Measurements from ENCODE around the gene HCN2. TPM values are rescaled to one million over a fixed set of nuclear protein-coding genes. Genes with fewer than 3 reads are reported as not detected.
A peak's percentile ranks its signal among the peaks of the same experiment; 100 is the strongest.

HCN2 gene
- total RNA-seq, 2 experiments from 2014 or later, result 0.67 to 0.75 TPM

- Mint-ChIP-seq H3K4me1 (no peaks in the 10 kb centered on the region), H3K9me3 (ENCODE audit: low read depth) (no peaks in the 10 kb centered on the region), H3K4me3 (no peak overlapping the region), H3K27me3 (no peaks in the 10 kb centered on the region), H3K36me3 (no peaks in the 10 kb centered on the region), H3K27ac (no peak overlapping the region)
- CTCF ChIA-PET, result no interaction called here
- ATAC-seq, result no peak
- no peak for DNase-seq
These were observed 30.8 kb upstream of the HCN2 start for GRCh38 chr19:558770-559439.

GRCh38 chr19:560121-560520 lies 29.6 kb upstream of the HCN2 start:
- ATAC-seq (no peak), DNase-seq (no peak)
- CTCF ChIA-PET, result interaction anchor here (0.7 kb wide), 1 partner anchor 20 kb away, joined by 3 read pairs; no protein-coding TSS in a partner anchor
- Mint-ChIP-seq H3K9me3 (ENCODE audit: low read depth) (no peaks in the 10 kb centered on the region), H3K27me3 (no peaks in the 10 kb centered on the region), H3K36me3 (no peaks in the 10 kb centered on the region), H3K4me1 (no peaks in the 10 kb centered on the region), H3K4me3 (no peak overlapping the region), H3K27ac (no peak overlapping the region)

DNA sequence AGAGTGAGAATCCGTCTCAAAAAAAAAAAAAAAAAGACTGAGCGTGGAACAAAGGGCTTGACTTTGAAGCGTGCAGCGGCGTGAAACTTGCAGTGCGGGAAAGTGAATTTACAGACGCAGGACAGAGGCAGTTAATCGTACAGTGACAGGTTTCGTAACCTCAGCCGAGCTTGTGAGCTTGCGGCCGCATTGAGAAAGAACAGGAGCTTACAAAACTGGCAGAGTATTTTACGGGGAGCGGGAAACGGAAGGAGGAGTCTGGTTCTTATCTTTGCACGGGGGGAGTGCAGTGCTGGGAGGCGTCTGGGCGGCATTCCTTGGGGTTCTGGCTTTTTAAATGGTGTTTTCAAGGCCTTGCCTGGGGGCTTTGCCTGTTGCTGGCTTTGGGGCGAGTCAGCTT lies 23.3 kb upstream of the HCN2 start:
- DNase-seq (no peak), ATAC-seq (no peak)
- H3K27ac Mint-ChIP-seq, result no peak overlapping the region
- no peaks in the 10 kb centered on the region for H3K9me3 Mint-ChIP-seq (ENCODE audit: low read depth)
- CTCF ChIA-PET, result interaction anchor here (0.6 to 0.8 kb wide), 2 partner anchors 15 to 34 kb away, joined by 3 read pairs; partner anchors contain the start of gene CDC34
- H3K36me3 Mint-ChIP-seq, result peaks cover 2% of the 10 kb centered on the region
- H3K4me1 Mint-ChIP-seq, result peaks cover 9% of the 10 kb centered on the region
- H3K4me3 Mint-ChIP-seq, result no peak overlapping the region
- H3K27me3 Mint-ChIP-seq, result no peaks in the 10 kb centered on the region

GRCh38 chr19:566844-567243 lies 22.8 kb upstream of the HCN2 start:
- peaks cover 2% of the 10 kb centered on the region for H3K36me3 Mint-ChIP-seq
- H3K27me3 Mint-ChIP-seq, result no peaks in the 10 kb centered on the region
- peaks cover 10% of the 10 kb centered on the region for H3K4me1 Mint-ChIP-seq
- H3K4me3 Mint-ChIP-seq, result no peak overlapping the region
- ATAC-seq (no peak), DNase-seq (no peak)
- CTCF ChIA-PET, result interaction anchor here (0.6 kb wide), 1 partner anchor 35 kb away, joined by 3 read pairs; the partner anchor contains the start of gene CDC34
- no peak overlapping the region for H3K27ac Mint-ChIP-seq
- no peaks in the 10 kb centered on the region for H3K9me3 Mint-ChIP-seq (ENCODE audit: low read depth)

- no peak for DNase-seq
- Mint-ChIP-seq H3K4me3 (no peak overlapping the region), H3K9me3 (ENCODE audit: low read depth) (no peaks in the 10 kb centered on the region), H3K27me3 (no peaks in the 10 kb centered on the region), H3K4me1 (peaks cover 12% of the 10 kb centered on the region), H3K36me3 (peaks cover 2% of the 10 kb centered on the region), H3K27ac (no peak overlapping the region)
- CTCF ChIA-PET, result no interaction called here
- ATAC-seq, result no peak
These were observed 22.3 kb upstream of the HCN2 start for GRCh38 chr19:567296-567900.

DNA sequence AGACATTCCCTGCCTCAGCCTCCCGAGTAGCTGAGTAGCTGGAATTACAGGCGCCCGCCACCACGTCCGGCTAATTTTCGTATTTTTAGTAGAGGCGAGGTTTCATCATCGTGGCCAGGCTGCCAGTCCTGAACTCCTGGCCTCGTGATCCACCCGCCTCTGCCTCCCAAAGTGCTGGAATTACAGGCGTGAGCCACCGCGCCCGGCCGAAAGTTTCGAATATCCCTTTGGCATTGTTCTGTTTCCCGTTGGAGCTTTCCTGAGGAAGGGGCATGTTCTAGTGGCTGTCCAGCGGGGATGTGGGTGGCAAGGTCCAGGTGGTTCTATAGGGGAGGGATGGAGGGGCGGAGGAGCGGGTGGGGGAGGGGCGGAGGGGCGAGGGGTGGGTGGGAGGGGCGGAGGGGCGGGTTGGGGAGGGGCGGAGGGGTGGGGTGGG lies 19.4 kb upstream of the HCN2 start:
- H3K4me1 Mint-ChIP-seq, result peaks cover 29% of the 10 kb centered on the region
- H3K27me3 Mint-ChIP-seq, result no peaks in the 10 kb centered on the region
- DNase-seq (no peak), ATAC-seq (no peak)
- CTCF ChIA-PET, result interaction anchor here (2.2 kb wide), 1 partner anchor 38 kb away, joined by 7 read pairs; the partner anchor contains the start of gene CDC34
- H3K27ac Mint-ChIP-seq, result no peak overlapping the region
- H3K9me3 Mint-ChIP-seq (ENCODE audit: low read depth), result no peaks in the 10 kb centered on the region
- peaks cover 4% of the 10 kb centered on the region for H3K36me3 Mint-ChIP-seq
- no peak overlapping the region for H3K4me3 Mint-ChIP-seq

- Mint-ChIP-seq H3K36me3 (peaks cover 4% of the 10 kb centered on the region), H3K9me3 (ENCODE audit: low read depth) (no peaks in the 10 kb centered on the region), H3K4me3 (peak overlapping the region; percentile 81), H3K27me3 (no peaks in the 10 kb centered on the region), H3K27ac (peak overlapping the region; percentile 87), H3K4me1 (peaks cover 34% of the 10 kb centered on the region)
- peak; percentile 19 for ATAC-seq
- CTCF ChIA-PET, result interaction anchor here (1.0 to 2.2 kb wide), 4 partner anchors 13 to 115 kb away, joined by 3 to 7 read pairs (median 6); no protein-coding TSS in a partner anchor
- peak; percentile 70 for DNase-seq
These were observed 18.6 kb upstream of the HCN2 start for GRCh38 chr19:570937-571565.

GRCh38 chr19:571566-571974 lies 18.1 kb upstream of the HCN2 start:
- Mint-ChIP-seq H3K4me1 (peaks cover 37% of the 10 kb centered on the region), H3K36me3 (peaks cover 4% of the 10 kb centered on the region), H3K4me3 (peak overlapping the region; percentile 81), H3K27me3 (no peaks in the 10 kb centered on the region), H3K27ac (peak overlapping the region; percentile 87), H3K9me3 (ENCODE audit: low read depth) (no peaks in the 10 kb centered on the region)
- DNase-seq (no peak), ATAC-seq (no peak)
- CTCF ChIA-PET, result interaction anchor here (1.0 to 2.2 kb wide), 4 partner anchors 13 to 115 kb away, joined by 3 to 7 read pairs (median 6); no protein-coding TSS in a partner anchor

GRCh38 chr19:572140-572742 lies 17.4 kb upstream of the HCN2 start, which contains the start of gene BSG:
Gene BSG (plus strand): TSS chr19:572596. CDS start chr19:572635, 39 bp downstream.
- no peaks in the 10 kb centered on the region for H3K27me3 Mint-ChIP-seq
- DNase-seq (peak; percentile 99), ATAC-seq (peak; percentile 84)
- H3K4me3 Mint-ChIP-seq, result peak within 1 kb of the TSS; percentile 81
- CTCF ChIA-PET, result interaction anchor here (1.0 to 2.2 kb wide), 4 partner anchors 12 to 114 kb away, joined by 3 to 7 read pairs (median 6); no protein-coding TSS in a partner anchor
- H3K36me3 Mint-ChIP-seq, result peaks cover 3% of the 10 kb centered on the region
- H3K27ac Mint-ChIP-seq, result peak within 1 kb of the TSS; percentile 87
- peaks cover 39% of the 10 kb centered on the region for H3K4me1 Mint-ChIP-seq
- H3K9me3 Mint-ChIP-seq (ENCODE audit: low read depth), result no peaks in the 10 kb centered on the region

DNA sequence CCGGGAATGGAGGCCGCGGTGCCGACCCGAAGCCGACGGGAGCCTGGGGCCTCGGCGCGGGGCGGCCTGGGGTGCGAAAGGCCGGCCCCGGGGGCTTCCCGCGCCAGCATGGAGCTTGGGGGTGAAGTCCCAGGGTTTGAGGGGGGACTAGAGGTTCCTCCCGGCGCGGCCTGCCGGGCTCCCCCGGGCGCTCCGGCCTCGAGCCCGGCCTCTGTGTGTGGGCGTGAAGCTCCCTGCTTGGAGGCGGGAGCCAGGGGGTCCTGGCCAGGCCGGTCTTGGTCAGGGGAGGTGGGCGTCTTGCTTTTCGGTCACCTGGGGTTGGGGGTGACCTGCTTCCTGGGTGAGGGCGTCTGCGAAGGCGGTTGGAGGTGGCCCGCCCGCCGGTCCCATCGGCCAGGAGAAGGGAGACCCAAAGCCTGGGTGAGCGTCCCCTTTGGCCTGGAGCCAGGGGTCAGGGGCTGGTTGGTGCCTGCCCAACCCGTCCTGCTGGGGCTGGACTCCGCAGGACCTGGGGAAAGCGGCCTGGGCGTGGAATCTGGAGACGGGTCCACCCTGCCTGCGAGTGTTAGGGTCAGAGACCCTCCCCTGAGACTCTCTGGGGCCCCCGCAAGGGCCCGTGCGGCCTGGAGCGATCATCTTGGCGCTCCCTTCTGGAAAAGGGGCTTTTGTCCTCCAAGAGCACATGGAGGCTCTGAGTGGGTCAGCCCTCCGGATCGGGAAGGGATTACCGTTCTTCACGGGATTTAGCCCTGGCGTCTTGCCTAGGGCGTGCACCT lies 16.8 kb upstream of the HCN2 start:
- Mint-ChIP-seq H3K27me3 (no peaks in the 10 kb centered on the region), H3K27ac (peak overlapping the region; percentile 85), H3K4me1 (peaks cover 39% of the 10 kb centered on the region), H3K9me3 (ENCODE audit: low read depth) (no peaks in the 10 kb centered on the region), H3K4me3 (peak overlapping the region; percentile 81), H3K36me3 (peaks cover 3% of the 10 kb centered on the region)
- CTCF ChIA-PET, result interaction anchor here (1.9 to 2.2 kb wide), 2 partner anchors 11 to 40 kb away, joined by 7 read pairs; no protein-coding TSS in a partner anchor
- DNase-seq, result peak; percentile 57
- ATAC-seq, result no peak

DNA sequence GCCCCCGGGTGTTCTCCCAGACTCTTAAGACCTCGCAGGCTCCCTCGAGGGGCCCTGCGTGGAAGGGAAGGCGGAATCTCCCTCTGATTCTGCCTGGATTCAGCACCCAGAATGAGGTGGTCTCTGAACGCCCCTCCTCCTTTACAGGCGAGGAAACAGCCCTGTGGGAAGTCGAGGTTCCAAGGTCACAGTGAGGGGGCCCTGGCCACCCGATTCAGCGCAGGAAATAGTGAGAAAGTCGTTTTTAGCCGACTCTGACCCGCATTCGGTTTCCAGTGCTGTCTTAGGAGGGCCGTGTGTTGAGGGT lies 16.2 kb upstream of the HCN2 start:
- Mint-ChIP-seq H3K9me3 (ENCODE audit: low read depth) (no peaks in the 10 kb centered on the region), H3K4me3 (peak overlapping the region; percentile 81), H3K27ac (peak overlapping the region; percentile 77), H3K27me3 (no peaks in the 10 kb centered on the region), H3K36me3 (peaks cover 3% of the 10 kb centered on the region), H3K4me1 (peaks cover 39% of the 10 kb centered on the region)
- CTCF ChIA-PET, result interaction anchor here (3.1 kb wide), 1 partner anchor 11 kb away, joined by 14 read pairs; no protein-coding TSS in a partner anchor
- DNase-seq (no peak), ATAC-seq (no peak)

GRCh38 chr19:574658-575526 lies 14.8 kb upstream of the HCN2 start:
- Mint-ChIP-seq H3K36me3 (peaks cover 3% of the 10 kb centered on the region), H3K4me1 (peaks cover 38% of the 10 kb centered on the region), H3K9me3 (ENCODE audit: low read depth) (no peaks in the 10 kb centered on the region), H3K27ac (peak overlapping the region; percentile 28), H3K27me3 (no peaks in the 10 kb centered on the region), H3K4me3 (peak overlapping the region; percentile 38)
- no peak for ATAC-seq
- CTCF ChIA-PET, result interaction anchor here (0.6 to 3.1 kb wide), 3 partner anchors 10 to 91 kb away, joined by 3 to 14 read pairs (median 9); no protein-coding TSS in a partner anchor
- DNase-seq, result no peak

Data from activated CD8-positive, alpha-beta memory T cell treated with anti-CD3 and anti-CD28 coated beads, Interleukin-2, amount 10 ng/mL, durations not matched to agents 7 days and 5 days (primary cell).